ENCODE results near the gene VPS33A.
"Not testable (repeated sequence)": the region's sequence is repeated elsewhere in the genome, so short reads cannot be mapped to it uniquely, and the experiment has no call there.

VPS33A gene

GRCh38 chr12:122204167-122205052 is 61.9 kb downstream of the VPS33A start:
- no peak for DNase-seq (ENCODE audit: low spot score)

- DNase-seq (ENCODE audit: low spot score): no peak
Observed at GRCh38 chr12:122203301-122204166, 62.8 kb downstream of the VPS33A start, which contains the start of gene B3GNT4. B3GNT4 (plus strand) TSS chr12:122203709; CDS start chr12:122204619, 910 bp downstream.

DNA sequence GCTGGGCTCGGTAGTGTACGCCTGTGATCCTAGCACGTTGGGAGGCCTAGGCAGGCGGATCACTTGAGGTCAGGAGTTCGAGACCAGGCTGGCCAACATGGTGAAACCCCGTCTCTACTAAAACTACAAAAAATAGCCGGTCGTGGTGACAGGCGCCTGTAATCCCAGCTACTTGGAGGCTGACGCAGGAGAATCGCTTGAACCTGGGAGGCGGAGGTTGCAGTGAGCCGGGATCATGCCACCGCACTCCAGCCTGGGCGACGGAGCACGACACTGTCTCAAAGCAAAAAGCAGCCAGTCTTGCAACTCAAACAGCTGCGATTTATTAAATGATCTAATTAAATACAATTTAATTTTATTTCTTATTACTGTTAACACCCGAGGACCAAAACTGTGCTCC is 63.5 kb downstream of the VPS33A start:
- DNase-seq (ENCODE audit: low spot score): not testable (repeated sequence)

GRCh38 chr12:122202017-122202416 is 64.3 kb downstream of the VPS33A start:
- no peak for DNase-seq (ENCODE audit: low spot score)

DNA sequence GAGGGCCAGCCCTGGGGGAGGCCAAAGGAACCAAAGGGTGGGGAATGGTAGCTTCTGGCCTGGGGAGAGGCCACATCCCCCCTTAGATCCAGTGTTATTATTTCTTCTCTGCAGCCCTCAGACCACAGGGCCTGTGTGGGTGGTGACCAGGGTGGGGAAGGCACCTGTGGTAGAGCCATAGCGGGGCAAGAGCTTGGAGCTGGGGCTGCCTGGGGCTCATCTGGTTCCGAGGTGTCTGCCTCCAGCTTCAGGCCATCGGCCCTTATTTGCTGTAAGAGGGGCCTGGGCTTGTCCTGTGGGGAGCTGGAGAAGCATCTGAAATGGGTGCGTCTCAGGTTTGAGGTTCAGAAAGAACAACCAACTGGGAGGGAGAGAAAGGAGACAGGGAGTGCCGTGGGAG is 64.9 kb downstream of the VPS33A start:
- DNase-seq (ENCODE audit: low spot score): no peak

DNA sequence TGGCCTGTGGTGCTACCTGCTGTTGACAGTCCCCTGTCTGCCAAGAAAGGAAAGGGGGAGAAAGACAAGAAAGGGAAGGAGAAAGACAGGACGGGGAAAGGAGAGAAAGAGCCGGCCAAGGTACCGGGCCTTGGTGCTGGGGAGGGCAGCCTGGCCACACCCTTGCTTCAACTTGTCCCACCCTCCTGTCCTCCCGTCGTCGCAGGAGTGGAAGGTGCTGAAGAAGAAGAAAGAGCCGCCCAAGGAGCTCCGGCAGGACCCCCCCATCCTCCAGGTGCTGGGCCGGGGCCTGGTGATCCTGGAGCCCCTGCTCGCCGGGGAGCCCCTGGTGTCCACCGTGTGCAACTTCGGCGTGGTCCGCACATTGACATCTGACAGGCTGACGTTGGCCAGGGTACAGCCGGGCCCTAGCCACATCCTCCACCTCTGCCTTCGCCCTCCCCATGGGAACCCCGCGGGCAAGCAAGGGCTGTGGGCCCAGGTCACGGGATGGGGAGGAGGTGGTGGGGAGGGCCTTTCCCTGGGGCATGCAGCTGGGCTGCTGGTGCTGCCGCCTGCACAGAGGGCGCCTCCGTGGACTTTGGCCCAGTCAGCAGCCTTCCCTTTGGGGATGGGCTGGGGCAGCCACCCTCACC is 65.6 kb downstream of the VPS33A start:
- no peak for DNase-seq (ENCODE audit: low spot score)

- no peak for DNase-seq (ENCODE audit: low spot score)
Observed at GRCh38 chr12:122199484-122200355, 66.6 kb downstream of the VPS33A start.

DNA sequence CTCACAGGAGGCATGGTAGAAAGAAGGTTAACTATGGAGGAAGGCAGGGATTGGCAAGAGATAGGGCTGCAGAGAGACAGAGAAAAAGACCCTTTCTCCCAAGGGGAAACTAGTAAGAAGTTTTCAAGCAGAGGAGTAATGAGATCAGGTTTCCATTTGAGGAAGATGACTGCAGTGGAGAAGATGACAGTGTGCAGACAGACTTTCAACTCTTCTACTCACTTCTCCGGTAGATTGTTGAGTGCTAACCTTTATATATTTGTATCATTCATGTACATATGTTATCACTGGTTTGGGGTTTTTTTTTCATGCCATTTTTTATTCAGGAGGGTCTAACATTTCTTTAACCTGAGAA is 68.7 kb downstream of the VPS33A start:
- DNase-seq (ENCODE audit: low spot score): no peak

- no peak for DNase-seq (ENCODE audit: low spot score)
Observed at GRCh38 chr12:122195405-122195804, 70.9 kb downstream of the VPS33A start.

DNA sequence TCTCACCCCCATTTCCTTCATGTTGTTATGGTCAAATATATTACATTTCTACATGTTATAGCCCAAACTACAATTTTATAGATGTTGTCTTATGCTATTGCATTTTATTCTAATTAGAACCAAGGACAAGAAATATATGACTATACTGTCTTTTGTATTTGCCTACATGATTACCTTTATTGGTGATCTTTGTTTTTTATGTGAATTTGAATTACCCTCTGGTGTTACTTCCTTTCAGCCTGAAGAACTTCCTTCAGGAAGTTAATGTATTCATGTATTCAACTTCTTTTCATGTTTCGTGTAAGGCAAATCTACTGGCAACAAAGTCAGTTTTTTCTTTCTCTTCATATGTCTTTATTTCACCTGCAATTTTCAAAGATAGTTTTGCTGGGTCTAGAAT is 71.5 kb downstream of the VPS33A start:
- DNase-seq (ENCODE audit: low spot score): no peak

GRCh38 chr12:122192441-122192840 is 73.9 kb downstream of the VPS33A start:
- no peak for DNase-seq (ENCODE audit: low spot score)

DNA sequence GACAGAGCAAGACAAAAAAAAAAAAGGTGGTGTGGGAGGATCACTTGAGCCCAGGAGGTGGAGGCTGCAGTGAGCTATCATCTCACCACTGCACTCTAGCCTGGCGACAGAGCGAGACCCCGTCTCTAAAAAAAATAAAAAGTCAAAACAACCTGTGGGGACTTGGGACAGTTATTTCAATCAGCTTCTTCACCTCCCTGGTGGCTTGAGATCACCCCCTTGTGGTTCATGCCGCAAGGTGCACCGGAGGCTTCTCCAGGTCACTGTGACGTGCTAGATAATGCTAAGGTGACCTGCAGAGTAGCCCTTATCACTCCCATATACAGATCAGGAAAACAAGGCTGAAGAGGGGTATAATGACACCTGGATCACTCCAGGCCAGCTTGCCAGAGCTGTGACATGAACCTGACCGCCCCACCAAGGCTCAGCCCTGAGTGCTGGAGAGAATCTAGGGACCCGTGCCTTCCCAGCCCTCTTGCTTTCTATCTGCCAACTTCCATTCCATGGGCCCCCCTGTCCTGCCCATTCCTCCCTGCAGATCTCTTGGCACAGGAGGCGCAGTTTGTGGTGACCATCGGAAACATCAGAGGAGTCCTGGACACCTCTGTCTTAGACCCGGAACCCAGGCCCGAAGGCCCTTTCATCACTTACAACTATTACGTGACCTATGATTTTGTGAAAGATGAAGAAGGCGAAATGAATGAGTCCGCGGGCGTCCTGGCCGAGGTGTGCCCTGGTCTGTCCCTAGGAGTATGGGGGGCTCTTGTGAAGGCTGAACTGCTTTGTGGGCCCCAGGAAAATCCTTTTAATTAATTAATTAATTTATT is 75.2 kb downstream of the VPS33A start:
- DNase-seq (ENCODE audit: low spot score): peak; percentile 52

- no peak for DNase-seq (ENCODE audit: low spot score)
Observed at GRCh38 chr12:122189626-122190475, 76.4 kb downstream of the VPS33A start.

DNA sequence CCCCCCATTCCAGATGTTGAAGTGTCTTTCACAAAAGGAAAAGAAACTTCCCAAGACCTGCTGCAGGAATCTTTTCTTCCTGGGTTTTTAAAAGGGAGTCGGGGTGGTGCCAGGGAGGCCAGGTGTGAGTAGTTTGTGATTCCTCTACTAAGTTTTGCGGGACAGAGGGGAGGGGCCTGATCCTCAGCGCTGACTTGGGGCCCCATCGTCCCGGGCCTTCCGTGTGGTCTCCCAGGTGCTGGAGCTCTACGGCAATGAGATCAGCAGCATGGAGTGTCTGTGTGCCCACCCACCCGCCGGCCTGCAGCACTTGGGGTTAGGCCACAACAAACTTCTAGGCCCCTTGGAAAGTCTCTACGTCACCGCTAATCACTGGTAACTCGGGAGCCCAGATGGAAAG is 78.8 kb downstream of the VPS33A start:
- DNase-seq (ENCODE audit: low spot score): no peak

GRCh38 chr12:122185494-122186082 is 80.7 kb downstream of the VPS33A start:
- DNase-seq (ENCODE audit: low spot score): no peak

DNA sequence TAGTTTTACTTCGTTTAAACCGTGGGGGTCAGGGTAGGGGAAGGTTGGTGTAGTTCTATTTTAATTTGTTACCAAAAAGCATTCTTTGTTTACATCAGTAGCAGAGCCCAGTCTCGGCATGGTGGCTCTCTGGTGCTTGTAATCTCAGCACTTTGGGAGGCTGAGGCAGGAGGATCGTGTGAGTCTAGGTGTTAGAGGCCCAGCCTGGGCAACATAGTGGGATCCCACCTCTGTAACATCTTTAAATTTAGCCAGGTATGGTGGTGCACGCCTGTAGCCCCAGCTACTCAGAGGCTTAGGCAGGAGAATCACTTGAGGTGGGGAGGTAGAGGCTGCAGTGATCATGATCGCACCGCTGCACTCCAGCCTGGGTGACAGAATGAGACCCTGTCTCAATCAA is 81.2 kb downstream of the VPS33A start:
- DNase-seq (ENCODE audit: low spot score): no peak

- no peak for DNase-seq (ENCODE audit: low spot score)
Observed at GRCh38 chr12:122184517-122184916, 81.8 kb downstream of the VPS33A start.

- DNase-seq (ENCODE audit: low spot score): no peak
Observed at GRCh38 chr12:122183588-122183940, 82.7 kb downstream of the VPS33A start.

- DNase-seq (ENCODE audit: low spot score): no peak
Observed at GRCh38 chr12:122182887-122183587, 83.3 kb downstream of the VPS33A start, which contains the start of gene LRRC43. LRRC43 (plus strand) TSS chr12:122183123; CDS start chr12:122183145, 22 bp downstream.
